COLO829 (cell line): ENCODE data around the gene LSP1.
"Not testable (repeated sequence)": the region's sequence is repeated elsewhere in the genome, so short reads cannot be mapped to it uniquely, and the experiment has no call there.

Experiments used
- DNase-seq: peaks from one replicate; pipeline ENCODE4 v3.0.0; 2012; ENCODE audit warnings: low spot score

LSP1 gene

DNA sequence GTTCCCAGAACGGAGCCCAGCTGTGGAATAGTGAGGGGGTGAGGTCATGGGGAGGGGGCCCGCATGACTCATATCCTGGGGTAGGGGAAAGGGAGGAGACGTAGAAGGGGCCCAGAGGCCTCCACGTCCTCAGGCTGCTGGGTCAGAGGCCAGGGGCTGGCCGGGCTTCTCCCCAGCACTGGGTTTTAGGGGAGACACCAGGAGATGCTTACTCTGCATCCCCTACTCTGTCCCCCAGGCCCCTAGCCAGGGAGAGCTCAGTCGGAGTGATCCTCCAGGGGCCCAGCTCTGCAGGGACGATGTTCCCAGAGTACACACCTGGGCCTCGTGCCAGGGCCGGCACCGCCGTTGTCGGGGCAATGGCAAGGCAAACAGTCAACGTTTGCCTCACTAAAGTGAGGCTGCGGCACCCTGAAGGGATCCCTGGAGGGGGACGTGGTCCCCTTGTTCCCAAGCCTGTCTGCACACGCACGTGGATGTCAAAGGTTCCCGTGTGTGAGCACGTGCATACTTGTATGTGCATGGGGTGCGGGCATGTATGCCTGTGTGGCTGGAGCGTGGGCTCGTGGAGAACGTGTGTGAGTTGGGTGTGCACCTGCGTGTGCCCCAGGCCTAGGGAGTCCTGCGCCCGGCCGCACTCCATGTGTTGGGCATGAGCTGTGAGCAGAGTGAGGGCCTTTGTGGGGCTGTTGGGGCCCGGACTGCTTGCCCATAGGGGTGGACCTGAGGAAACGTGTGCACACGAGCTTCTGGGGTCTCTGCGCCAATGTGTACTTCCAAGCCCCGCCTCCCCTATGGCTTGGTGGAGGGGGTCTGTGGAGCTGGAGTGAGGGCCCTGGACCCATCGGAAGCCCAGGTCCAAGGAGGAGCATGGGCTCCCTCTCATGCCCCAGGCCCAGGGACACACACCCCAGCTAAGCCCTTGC lies 24.6 kb downstream of the LSP1 start:
- DNase-seq = no peak

DNA sequence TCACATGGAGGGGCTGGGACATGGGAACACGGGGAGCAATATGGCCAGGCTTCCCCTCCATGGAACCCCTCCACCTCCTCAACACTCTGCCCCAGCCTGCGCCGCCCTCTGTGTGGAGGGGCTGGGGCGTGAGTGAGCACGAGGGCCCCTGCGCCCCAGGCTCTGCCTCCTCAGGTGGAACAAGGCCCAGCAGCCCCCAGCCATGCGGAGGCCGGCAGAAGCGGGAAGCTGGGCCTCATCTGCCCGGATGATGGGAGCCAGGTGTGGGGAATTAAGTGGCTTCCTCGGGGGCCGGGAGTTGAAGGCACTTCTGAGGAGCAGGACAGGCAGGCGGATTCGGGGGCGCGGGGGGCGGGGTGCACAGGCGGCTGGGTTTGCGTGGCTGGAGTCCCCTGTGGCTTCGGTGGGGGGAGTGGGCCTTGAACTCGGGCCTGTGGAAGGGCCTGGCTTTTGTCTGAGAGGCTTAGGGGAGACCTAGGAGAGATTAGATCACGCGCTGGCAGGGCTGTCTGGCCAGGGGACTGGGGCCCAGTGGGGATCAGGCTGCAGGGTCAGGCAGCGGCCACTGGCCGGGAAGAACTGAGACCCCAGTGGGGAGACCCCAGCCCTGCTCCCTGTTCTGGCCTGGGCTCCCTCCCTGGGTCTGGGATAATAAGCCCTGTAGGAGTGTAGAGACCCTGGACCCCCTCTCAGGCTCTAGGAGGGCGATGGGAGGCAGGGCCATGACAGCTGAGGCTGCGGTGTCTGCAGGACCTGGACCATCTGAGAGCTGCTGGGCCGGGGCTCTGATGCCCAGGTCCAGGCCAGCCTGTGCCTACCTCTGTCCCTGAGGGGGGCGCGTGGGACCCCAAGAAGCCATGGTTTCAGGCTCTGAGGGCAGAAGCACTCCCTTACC lies 25.5 kb downstream of the LSP1 start:
- no peak for DNase-seq

DNA sequence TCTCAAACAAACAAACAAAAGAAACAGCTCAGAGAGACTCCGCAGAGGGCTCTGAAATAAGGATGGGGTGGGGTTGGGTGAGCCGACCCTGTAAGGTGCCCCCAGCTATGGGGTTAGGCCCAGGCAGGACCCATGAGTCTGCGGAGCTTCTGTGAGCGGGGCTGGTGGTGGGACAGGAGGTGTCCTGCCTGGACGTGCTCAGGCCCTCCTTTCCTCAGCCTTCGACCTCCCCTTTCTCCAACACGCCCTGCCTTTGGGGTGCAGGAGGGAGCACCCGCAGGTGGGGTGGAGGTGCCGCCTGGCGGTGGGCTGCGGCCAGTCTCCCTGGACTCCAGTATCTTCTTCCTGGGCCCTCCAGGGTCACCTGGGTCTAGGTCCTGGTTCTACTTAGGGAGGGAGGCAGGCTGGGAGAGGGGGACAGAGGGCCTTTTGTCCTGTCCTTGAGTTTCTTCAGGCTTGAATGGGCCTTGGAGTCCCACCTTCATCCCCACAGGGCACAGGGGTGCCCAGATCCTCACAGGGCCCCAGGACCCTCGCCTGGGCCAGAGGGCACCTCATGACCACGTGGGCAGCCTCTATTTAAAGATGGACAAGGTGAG lies 26.6 kb downstream of the LSP1 start:
- DNase-seq = no peak

DNA sequence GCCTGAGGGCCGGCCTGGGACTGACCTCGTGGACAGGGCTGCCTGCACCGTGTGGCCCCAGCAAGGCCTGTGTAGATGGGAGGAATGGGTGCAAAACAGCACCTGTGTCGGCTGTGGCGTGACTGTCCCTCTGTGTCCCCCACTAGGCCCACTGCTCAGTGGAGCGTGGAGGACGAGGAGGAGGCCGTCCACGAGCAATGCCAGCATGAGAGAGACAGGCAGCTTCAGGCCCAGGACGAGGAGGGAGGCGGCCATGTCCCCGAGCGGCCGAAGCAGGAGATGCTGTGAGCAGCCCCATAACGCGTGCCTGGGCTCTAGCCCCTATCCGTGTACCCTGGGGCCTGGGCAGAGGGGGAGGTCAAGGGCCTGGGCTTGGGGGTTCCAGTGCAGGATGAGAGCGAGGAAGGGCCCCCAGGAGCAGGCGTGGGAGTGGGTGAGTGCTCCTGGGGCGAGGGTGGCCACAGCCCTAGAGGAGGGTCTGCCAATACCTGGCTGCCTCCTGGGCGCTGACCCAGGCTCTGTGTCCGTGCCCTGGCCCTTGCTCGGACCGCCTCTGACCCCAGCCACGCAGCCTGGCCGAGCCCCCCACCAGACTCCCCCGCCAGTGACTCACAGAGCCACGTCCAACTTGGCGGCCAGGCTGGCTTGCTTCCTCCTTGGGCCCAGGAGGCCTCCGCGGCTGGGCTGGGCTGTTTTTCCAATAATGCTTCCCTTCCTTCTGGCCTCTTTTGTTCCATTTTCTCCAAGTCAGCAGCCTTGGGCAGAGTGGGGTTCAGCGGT lies 27.2 kb downstream of the LSP1 start:
- DNase-seq = no peak

DNA sequence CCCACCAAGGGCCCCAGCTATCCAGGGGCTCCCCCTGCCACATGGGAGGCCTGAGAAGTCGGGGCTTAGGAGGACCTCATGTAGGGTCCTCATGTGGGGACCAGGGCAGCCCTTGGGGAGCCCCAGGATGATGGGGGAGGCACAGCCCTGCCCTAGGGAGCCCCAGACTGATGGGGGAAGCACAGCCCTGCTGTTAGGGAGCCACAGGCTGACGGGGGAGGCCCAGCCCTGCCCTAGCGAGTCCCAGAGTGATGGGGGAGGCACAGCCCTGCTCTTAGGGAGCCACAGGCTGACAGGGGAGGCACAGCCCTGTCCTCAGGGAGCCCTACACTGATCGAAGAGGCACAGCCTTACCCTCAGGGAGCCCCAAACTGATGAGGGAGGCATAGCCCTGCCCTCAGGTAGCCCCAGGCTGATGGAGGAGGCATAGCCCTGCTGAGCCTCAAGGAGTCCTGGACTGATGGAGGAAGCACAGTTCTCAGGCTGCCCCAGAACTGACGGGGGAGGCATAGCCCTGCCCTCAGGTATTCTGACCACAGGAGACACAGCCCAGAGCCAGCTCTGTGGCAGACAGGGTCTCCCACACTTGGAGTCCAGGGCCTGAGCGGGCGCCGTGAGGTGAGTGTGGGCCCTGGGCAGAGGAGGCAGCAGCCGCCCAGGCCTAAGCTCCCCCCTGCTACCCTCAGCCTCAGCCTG lies 28.0 kb downstream of the LSP1 start:
- no peak for DNase-seq

DNA sequence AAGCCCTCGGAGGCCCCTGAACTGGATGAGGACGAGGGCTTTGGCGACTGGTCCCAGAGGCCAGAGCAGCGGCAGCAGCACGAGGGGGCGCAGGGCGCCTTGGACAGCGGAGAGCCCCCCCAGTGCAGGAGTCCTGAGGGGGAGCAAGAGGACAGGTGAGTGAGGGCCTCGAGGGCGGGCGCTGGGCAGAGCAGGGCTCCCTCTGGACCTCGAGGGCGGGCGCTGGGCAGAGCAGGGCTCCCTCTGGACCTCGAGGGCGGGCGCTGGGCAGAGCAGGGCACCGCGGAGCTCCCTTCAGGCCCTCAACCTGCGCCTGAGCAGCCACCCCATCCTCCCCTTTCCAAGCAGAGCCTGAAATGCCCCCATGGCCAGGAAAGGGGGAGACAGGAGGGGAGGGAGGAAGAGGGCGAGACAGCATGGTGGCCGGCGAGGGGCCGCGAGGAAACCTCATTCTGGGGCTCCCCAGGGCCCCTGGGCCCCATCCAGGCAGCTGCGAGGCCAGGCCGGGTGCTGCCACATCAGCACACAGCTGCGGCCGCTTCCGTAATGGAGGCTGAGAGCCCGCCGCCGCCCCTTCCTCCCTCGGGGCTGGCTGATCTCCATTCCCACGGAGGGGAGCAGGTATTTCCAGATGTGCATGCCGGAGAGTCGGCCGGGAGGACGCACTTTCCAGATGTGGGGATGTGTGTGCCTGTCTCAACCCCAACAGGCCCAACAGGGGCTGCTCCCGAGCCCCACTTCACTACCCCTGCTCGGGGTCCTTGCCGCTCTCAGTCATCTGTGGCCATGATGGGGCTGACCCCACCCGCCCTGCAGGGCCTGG lies 28.8 kb downstream of the LSP1 start:
- DNase-seq = no peak

DNA sequence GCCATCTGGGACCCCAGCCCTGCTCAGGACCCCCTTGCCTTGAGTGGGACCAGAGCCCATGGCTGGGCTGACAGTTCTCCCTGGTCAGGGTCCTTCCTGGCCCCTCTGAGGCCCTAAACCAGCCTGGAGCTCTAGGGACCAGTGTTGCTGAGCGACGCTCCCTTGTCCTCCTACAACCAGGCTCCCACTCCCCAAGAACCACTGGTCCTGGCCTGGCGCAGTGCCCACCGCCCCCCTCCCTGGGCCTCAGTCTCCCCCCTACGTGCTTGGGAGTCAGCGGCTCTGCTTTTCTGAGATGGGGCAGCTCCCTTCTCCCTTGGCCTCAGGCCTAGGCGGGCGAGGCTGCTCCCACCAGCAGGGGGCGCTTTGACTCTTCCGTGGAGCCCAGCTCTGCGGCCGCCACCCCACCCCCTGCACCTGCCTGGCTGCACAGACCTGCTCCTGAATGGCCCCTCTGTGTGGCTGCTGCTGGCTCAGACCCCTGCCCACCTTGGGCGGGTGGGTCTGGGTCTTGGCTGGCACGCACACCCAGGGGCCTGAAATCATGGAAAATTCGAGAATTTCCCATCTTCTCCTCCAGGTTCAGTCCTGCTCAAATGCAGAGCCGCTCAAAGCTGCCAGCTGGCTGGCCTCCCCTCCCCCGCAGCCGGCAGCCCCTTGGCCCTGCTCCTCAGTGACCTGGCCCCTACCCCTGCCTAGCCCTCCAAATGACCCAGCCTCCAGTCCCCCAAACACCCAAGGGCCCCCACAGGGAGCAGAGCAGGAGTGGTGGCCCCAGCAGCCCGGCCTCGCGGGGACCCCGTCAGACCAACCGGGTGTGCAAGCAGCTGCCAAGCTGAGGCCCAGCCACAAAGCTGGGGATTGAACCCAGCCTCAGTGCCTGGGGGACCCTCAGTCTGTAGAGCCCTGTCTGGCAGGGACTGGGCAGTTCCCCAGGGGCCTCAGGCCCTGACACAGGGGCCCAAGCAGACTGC lies 29.7 kb downstream of the LSP1 start:
- DNase-seq = peak; percentile 64

DNA sequence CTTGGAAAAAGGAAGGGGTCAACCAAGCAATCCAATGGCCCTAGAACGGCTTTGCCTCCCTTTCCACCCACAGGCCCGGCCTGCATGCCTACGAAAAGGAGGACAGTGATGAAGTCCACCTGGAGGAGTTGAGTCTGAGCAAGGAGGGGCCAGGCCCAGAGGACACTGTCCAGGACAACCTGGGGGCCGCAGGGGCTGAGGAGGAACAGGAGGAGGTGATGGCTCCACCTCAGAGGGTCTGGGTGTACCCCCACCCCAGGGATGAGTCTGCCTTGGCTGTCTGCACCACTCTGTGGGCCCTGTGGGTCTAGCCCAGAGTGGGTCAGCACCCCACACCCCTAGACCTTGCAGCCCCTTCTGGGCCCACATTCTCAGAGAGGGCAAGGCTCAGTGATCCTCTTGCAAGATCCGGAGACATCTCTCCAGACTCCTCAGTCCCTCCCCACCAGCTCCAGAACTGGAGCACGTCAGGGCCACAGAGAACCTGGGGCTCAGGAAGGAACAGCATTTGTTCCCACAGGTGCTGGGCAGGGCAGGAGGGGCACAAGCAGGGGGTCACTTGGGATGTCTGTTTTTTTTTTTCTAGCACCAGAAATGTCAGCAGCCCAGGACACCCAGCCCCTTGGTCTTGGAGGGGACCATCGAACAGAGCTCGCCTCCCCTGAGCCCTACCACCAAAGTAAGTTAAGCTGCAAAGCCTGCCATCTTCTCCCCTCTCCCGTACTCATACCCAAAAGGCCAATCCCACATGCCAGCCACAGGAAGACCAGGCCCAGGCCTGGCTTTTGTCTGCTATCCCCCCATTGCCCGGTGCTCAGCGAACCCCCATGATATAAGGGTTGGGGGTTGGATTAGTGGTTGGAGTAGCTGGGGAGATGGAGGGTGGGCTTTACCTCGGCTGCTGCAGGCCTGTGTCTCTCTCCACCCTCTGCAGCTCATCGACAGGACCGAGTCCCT lies 30.7 kb downstream of the LSP1 start:
- DNase-seq = no peak

DNA sequence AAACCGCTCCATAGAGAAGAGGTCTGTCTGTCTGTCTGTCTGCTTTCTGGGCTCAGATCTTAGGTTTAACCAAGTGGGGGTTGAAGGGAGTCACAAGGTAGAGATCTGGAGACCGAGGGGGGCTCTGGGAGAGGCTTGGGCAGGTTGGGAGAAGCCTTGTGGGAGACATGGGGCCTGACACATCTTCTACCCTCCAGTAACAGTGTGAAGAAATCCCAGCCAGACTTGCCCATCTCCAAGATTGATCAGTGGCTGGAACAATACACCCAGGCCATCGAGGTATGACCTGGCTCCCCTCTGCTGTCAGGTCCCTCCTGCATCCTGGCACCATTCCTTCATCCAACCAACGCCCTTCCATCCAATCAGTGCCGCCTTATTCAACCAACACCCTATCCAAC lies 31.4 kb downstream of the LSP1 start:
- no peak for DNase-seq

DNA sequence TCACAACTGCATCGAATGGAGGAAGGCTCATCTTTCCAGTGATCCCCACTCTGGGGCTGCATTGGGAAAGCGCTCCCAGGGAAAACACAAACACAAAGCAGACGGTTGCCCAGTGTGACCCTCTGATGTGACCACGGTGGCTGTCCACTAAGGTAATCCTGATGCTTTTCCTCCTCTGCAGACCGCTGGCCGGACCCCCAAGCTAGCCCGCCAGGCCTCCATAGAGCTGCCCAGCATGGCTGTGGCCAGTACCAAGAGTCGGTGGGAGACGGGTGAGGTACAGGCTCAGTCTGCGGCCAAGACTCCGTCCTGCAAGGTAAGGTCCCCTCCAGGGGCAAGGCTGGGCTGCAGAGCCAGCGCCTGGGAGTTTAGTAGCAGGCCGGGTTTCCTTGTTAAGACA lies 33.7 kb downstream of the LSP1 start:
- DNase-seq = not testable (repeated sequence)

DNA sequence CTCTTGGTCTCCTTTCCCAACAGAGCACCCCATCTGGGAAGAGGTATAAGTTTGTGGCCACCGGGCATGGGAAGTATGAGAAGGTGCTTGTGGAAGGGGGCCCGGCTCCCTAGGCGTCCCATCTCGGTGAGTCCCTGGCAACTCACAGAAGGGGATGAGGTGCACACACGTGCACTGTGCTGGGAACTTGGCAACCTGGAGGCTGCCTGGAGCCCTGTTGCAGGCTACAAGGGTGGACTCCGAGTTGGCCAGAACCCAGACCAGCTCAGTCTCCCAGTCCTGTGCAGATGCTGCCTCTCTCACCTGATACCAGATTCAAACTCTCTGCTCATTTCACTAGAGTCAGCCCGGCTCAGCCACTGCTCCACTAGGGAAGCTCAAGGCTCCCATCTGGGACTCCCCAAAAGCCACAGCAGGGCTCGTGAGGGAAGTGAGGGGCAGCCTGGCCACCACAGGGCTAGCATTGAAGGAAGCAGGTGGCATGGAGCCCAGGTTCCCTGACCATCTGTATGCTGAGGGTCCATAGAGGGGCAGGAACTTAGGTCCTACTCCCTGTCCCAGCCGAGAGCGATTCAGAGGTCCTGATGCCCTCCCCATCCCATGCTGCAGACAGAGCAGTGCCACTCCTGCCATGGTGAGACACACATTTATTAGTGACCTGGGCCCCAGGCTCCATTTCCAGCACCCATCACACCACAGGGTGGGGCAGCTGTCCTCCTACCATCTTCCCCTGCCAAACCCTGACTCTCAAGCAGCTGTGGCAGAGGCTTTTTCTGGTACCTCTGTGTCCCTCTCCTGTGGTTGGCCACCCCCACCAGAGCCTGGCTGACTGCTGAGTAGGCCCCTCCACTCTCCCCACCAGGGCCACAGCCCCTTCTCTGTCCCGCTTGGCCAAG lies 34.8 kb downstream of the LSP1 start:
- no peak for DNase-seq

DNA sequence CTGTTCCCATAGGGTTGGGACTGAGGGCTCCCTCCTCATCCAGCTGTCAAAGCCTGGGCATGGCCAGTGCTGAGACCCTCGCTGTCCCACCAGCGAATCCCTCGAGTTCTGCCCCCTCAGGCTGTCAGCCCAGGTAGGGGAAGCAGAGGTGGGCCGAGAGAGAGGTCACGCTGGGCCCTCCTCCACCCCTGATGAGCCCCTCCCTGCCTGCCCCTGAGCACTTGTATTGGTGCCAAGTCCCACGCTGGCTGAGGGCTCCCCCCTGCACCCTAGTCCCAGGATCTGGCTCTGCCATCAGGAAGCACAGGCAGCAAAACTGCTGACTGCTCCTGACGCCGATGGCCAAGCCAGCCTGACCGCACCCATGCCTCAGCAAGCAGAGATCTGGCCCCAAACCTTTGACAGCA lies 35.5 kb downstream of the LSP1 start:
- no peak for DNase-seq

DNA sequence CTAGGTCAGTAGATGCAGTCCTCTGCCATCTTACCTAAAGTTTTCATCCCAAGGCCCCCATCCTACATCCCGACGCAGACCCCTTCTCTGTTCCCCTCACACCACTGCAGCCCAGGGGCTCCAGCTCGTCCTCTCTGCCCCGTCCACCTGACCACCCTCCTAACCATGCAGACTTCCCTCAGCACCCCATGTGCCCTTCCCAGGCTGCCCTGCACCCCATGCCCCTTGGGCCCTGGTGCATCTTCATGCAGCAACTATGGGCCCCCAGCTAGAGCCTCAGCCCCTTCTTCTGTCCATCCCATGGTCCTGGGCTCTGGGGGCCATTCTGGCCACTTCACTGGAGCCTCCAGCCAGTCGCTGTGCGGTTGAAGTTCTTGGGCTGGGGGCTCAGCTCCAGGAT lies 35.9 kb downstream of the LSP1 start:
- DNase-seq = no peak

DNA sequence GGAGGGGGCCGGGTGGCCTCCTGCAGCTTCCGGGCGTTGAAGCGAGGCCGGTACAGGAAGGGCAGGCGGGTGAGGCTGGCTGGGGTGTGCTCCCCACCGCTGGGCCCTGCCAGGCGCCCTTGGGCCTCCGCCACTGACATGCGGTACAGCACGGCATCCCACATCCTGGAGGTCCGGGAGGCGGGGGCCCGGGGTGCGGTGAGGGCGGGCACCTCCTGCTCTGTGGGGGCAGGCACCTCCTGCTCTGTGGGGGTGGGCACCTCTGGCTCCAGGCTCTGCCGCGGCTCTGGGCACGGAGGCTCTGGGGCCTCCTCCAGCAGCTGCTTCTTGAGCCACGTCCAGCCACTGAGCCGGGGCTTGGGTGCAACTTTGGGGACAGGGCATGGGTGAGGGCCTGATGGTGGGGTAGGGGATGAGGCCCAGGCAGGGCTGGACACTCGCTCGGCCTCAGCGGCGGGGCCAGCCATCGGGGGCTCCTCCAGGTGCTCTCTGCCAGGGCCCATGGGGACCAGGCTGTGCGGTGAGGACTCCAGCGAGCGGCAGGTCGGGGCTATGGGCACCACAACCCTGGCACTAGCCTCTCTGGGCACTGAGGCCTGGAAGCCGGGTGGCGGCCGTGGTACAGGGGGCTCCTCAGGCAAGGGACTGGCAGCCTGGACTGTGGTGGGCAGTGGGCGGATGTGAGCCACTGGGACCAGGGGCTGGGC lies 36.5 kb downstream of the LSP1 start:
- no peak for DNase-seq

DNA sequence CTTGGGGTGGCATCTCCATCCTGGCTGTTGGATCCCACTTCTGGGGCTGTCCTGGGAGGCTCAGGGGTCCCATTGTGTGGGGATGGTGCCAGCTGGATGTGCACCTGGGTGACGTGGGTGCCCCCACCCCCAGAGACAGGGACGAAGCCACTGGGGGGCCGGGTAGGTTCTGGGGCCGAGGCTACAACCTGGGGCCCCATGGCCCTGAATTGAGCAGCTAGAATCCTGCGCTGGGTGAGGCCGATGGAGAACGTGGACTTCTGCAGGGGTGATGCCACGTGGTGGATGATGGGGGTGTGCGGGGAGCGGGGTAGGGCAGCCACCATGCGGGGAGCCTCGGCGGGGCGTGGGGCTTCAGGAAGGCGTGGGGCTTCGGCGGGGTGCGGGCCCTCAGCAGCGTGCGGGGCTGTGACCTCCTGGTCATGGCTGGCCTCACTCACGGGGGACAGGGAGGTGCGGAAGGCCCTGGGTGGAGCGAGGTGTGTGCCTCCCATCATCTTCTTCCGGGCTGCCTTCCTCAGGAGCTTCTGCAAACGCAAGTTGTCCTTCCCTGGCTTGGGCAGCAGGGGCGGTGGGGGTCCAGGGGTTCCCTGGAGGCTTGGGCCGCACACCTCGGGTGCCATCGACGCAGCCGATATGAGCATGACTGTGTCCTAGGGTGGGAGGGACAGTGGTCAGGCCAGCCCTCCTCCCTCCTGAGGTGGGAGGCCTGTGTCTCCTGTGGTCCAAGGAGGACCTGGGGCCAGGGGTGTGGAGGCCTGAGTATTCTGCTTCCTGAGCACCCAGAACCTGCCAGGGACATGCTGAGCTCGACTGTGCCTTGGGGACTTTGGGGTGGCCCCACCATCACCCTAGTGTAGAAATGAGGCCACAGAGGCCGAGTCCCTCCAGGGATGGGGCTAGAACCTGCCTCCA lies 37.3 kb downstream of the LSP1 start:
- no peak for DNase-seq
